ENCODE measurements around the gene STX8.
"Not testable (repeated sequence)": the region's sequence is repeated elsewhere in the genome, so short reads cannot be mapped to it uniquely, and the experiment has no call there.

STX8 gene

GRCh38 chr17:9488556-9488955, 87.1 kb downstream of the STX8 start:
- DNase-seq, result no peak

GRCh38 chr17:9487406-9487805, 88.2 kb downstream of the STX8 start:
- DNase-seq, result no peak

GRCh38 chr17:9484789-9485188, 90.8 kb downstream of the STX8 start:
- no peak for DNase-seq

GRCh38 chr17:9479964-9480363, 95.7 kb downstream of the STX8 start:
- DNase-seq, result no peak

GRCh38 chr17:9478889-9479288, 96.7 kb downstream of the STX8 start:
- DNase-seq, result no peak

- no peak for DNase-seq
Observed at GRCh38 chr17:9475101-9475658, 100.4 kb downstream of the STX8 start.

- no peak for DNase-seq
Observed at GRCh38 chr17:9473711-9474110, 101.9 kb downstream of the STX8 start.

GRCh38 chr17:9472541-9472940, 103.1 kb downstream of the STX8 start:
- DNase-seq, result no peak

GRCh38 chr17:9472094-9472493, 103.5 kb downstream of the STX8 start:
- DNase-seq, result peak; percentile 37

- DNase-seq, result peak; percentile 75
Observed at GRCh38 chr17:9470171-9470570, 105.4 kb downstream of the STX8 start.

GRCh38 chr17:9468937-9469336, 106.7 kb downstream of the STX8 start:
- no peak for DNase-seq

- DNase-seq, result no peak
Observed at GRCh38 chr17:9468532-9468931, 107.1 kb downstream of the STX8 start.

GRCh38 chr17:9467518-9467917, 108.1 kb downstream of the STX8 start:
- DNase-seq, result no peak

- DNase-seq, result no peak
Observed at GRCh38 chr17:9465210-9465921, 110.3 kb downstream of the STX8 start.

- no peak for DNase-seq
Observed at GRCh38 chr17:9457005-9457404, 118.6 kb downstream of the STX8 start.

GRCh38 chr17:9456330-9456729, 119.3 kb downstream of the STX8 start:
- DNase-seq, result no peak

- no peak for DNase-seq
Observed at GRCh38 chr17:9451934-9452333, 123.7 kb downstream of the STX8 start.

- not testable (repeated sequence) for DNase-seq
Observed at GRCh38 chr17:9447298-9447697, 128.3 kb downstream of the STX8 start.

- DNase-seq, result no peak
Observed at GRCh38 chr17:9446528-9446927, 129.1 kb downstream of the STX8 start.

- DNase-seq, result no peak
Observed at GRCh38 chr17:9445424-9445823, 130.2 kb downstream of the STX8 start.

GRCh38 chr17:9444687-9445086, 130.9 kb downstream of the STX8 start:
- no peak for DNase-seq

- DNase-seq, result no peak
Observed at GRCh38 chr17:9443811-9444210, 131.8 kb downstream of the STX8 start.

GRCh38 chr17:9439851-9440250, 135.8 kb downstream of the STX8 start:
- DNase-seq, result no peak

GRCh38 chr17:9436630-9437029, 139.0 kb downstream of the STX8 start:
- no peak for DNase-seq

GRCh38 chr17:9435165-9435564, 140.5 kb downstream of the STX8 start:
- no peak for DNase-seq
